ENCODE data around the gene SYCE1L. TPM values are rescaled to one million over a fixed set of nuclear protein-coding genes. Genes with fewer than 3 reads are reported as not detected.

Gene SYCE1L
- total and polyA plus RNA-seq, 4 donors: 0.51 to 0.69 TPM; not detected in 2

GRCh38 chr16:77166726-77167125, 32.5 kb upstream of the SYCE1L start:
- H3K36me3 ChIP-seq (ENCODE audit: control insufficient read depth in 4 of 4, insufficient read depth in 3 of 4, low read depth in 1 of 4, low read length in 3 of 4): no peaks in the 10 kb centered on the region
- H3K9ac ChIP-seq (ENCODE audit: low read depth in 1 of 2, low read length in 2 of 2): no peak overlapping the region
- no peaks in the 10 kb centered on the region for H3K9me3 ChIP-seq (ENCODE audit: control insufficient read depth in 4 of 4, low read length in 3 of 4)
- no peak overlapping the region for H3K27ac ChIP-seq (ENCODE audit: low read depth in 1 of 2, low read length in 2 of 2)
- no peaks in the 10 kb centered on the region for H3K4me1 ChIP-seq (ENCODE audit: control insufficient read depth in 4 of 4, insufficient read depth in 4 of 4, low read length in 3 of 4)
- no peak overlapping the region for H3K4me3 ChIP-seq (ENCODE audit: low read depth in 1 of 3, low read length in 3 of 3)
- peaks cover 0 to 8% (median 0%) of the 10 kb centered on the region in 4 donors for H3K27me3 ChIP-seq (ENCODE audit: control insufficient read depth in 4 of 4, insufficient read depth in 4 of 4, low read length in 3 of 4)
- DNase-seq (ENCODE audit: low spot score): no peak
- TF ChIP-seq CTCF (IDR thresholded peaks at IDR 0.05; ENCODE audit: low read depth, low read length, missing input control): no peak
- no peak for TF ChIP-seq MAX (IDR thresholded peaks at IDR 0.05)
- no peak for TF ChIP-seq EGR1 (IDR thresholded peaks at IDR 0.05; ENCODE audit: low read depth in 2 of 2)
- no peak for TF ChIP-seq GABPA (IDR thresholded peaks at IDR 0.05 in 1 of 2, conservative IDR thresholded peaks at IDR 0.05 in 1 of 2)
- TF ChIP-seq RXRA (IDR thresholded peaks at IDR 0.05): no peak
- no peak for TF ChIP-seq NR2F2 (IDR thresholded peaks at IDR 0.05)
- TF ChIP-seq FOXA2 (IDR thresholded peaks at IDR 0.05): no peak
- TF ChIP-seq FOXA1 (IDR thresholded peaks at IDR 0.05): no peak
- TF ChIP-seq RAD21 (IDR thresholded peaks at IDR 0.05): no peak
- TF ChIP-seq YY1 (IDR thresholded peaks at IDR 0.05): no peak
- TF ChIP-seq HNF4A (conservative IDR thresholded peaks at IDR 0.05): no peak
- no peak for TF ChIP-seq ZBTB33 (IDR thresholded peaks at IDR 0.05)
- no peak for TF ChIP-seq SP1 (IDR thresholded peaks at IDR 0.05)
- TF ChIP-seq HNF4G (IDR thresholded peaks at IDR 0.05): no peak
- 61% methylated on average over 2 of the region's 2 CpGs for WGBS

GRCh38 chr16:77168901-77169300, 30.3 kb upstream of the SYCE1L start:
- 66% methylated on average over 4 of the region's 4 CpGs for WGBS
- H3K36me3 ChIP-seq (ENCODE audit: control insufficient read depth in 4 of 4, insufficient read depth in 3 of 4, low read depth in 1 of 4, low read length in 3 of 4): no peaks in the 10 kb centered on the region
- no peak overlapping the region for H3K9ac ChIP-seq (ENCODE audit: low read depth in 1 of 2, low read length in 2 of 2)
- no peaks in the 10 kb centered on the region for H3K4me1 ChIP-seq (ENCODE audit: control insufficient read depth in 4 of 4, insufficient read depth in 4 of 4, low read length in 3 of 4)
- TF ChIP-seq RXRA (IDR thresholded peaks at IDR 0.05) (no peak), YY1 (IDR thresholded peaks at IDR 0.05) (no peak), EGR1 (IDR thresholded peaks at IDR 0.05; ENCODE audit: low read depth in 2 of 2) (no peak), GABPA (IDR thresholded peaks at IDR 0.05 in 1 of 2, conservative IDR thresholded peaks at IDR 0.05 in 1 of 2) (no peak), ATF3 (IDR thresholded peaks at IDR 0.05) (no peak), REST (IDR thresholded peaks at IDR 0.05) (no peak), ZBTB33 (IDR thresholded peaks at IDR 0.05) (no peak), RAD21 (IDR thresholded peaks at IDR 0.05) (no peak), FOXA1 (IDR thresholded peaks at IDR 0.05) (no peak), NR2F2 (IDR thresholded peaks at IDR 0.05) (no peak)
- H3K27me3 ChIP-seq (ENCODE audit: control insufficient read depth in 4 of 4, insufficient read depth in 4 of 4, low read length in 3 of 4): peaks cover 0 to 3% (median 0%) of the 10 kb centered on the region in 4 donors
- H3K4me3 ChIP-seq (ENCODE audit: low read depth in 1 of 3, low read length in 3 of 3): no peak overlapping the region
- H3K9me3 ChIP-seq (ENCODE audit: control insufficient read depth in 4 of 4, low read length in 3 of 4): no peaks in the 10 kb centered on the region
- H3K27ac ChIP-seq (ENCODE audit: low read depth in 1 of 2, low read length in 2 of 2): no peak overlapping the region
- no peak for DNase-seq (ENCODE audit: low spot score)
